Epidermal melanocyte (primary cell): ENCODE measurements around the gene RGL4.

Experiments used
- DNase-seq: peaks from one replicate; pipeline ENCODE4 v3.0.0; 2011; ENCODE audit warnings: low spot score; ENCODE audit not compliant: insufficient read length

Gene RGL4

GRCh38 chr22:23742505-23743264 is 51.9 kb downstream of the RGL4 start:
- DNase-seq: no peak

GRCh38 chr22:23743303-23743705 is 52.5 kb downstream of the RGL4 start:
- no peak for DNase-seq

GRCh38 chr22:23744001-23744400 is 53.2 kb downstream of the RGL4 start:
- DNase-seq: no peak

GRCh38 chr22:23744485-23744884 is 53.7 kb downstream of the RGL4 start:
- no peak for DNase-seq

DNA sequence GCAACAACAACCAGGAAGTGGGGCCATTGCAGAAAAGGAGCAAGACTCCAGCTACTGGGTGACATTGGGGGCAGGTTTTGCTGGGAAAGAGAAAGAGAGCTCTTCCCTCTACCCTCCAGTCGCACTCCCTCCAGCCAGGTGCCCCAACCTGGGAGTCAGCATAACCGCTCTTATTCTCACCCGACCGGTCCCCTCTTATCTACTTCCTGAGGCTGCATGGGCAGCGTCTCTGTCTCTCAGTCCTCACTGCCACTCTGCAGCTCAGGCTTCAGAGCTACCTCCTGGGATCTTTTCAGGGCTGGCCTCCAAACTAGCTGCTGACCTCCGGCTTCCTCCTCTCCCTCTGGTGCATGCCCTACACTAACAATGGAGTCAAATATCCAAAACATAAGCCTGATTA is 55.0 kb downstream of the RGL4 start:
- DNase-seq: no peak
